SK-N-MC (cell line): ENCODE results near the gene GMFB.
A peak's percentile ranks its signal among the peaks of the same experiment; 100 is the strongest.

Experiments
- DNase-seq: peaks from one replicate; pipeline ENCODE4 v3.0.0-alpha.2; 2011; ENCODE audit warnings: low read depth, low spot score
- H3K27ac ChIP-seq: fragments of 200-600 bp; sonication (generic); 2 replicates; pipeline ENCODE4 v1.5.1; 2016; ENCODE audit warnings: mixed run types
- H3K36me3 ChIP-seq: fragments of 200-600 bp; sonication (generic); 2 replicates; pipeline ENCODE4 v1.6.1; 2017; ENCODE audit warnings: antibody characterized with exemption, low read length, mixed read lengths; ENCODE audit not compliant: insufficient read depth
- H3K4me3 ChIP-seq: fragments of 200-600 bp; sonication (generic); 2 replicates; pipeline ENCODE4 v1.5.1; 2016
- H3K9ac ChIP-seq: fragments of 200-600 bp; sonication (generic); 2 replicates; pipeline ENCODE4 v1.8.0; 2017; ENCODE audit warnings: mixed run types, mixed read lengths; ENCODE audit not compliant: insufficient read length
- H3K9me3 ChIP-seq: fragments of 200-600 bp; sonication (generic); 2 replicates; pipeline ENCODE4 v1.6.1; 2017; ENCODE audit warnings: low read depth, mild to moderate bottlenecking, antibody characterized with exemption, low read length, moderate library complexity, mixed read lengths
- EZH2 ChIP-seq: fragments of 200-600 bp; sonication (generic); IDR thresholded peaks from one replicate; pipeline ENCODE4 v1.6.1; 2017; ENCODE audit warnings: antibody characterized with exemption
- FOXP2 ChIP-seq: optimal IDR thresholded peaks from 2 replicates; pipeline ENCODE3; 2011; ENCODE audit warnings: mild to moderate bottlenecking, moderate library complexity; ENCODE audit not compliant: insufficient read depth; ENCODE audit errors: extremely low read length, control extremely low read depth
- POLR2AphosphoS5 ChIP-seq: IDR thresholded peaks from 2 replicates; pipeline ENCODE4 v1.6.1; 2012; ENCODE audit warnings: mild to moderate bottlenecking, low read depth, low read length, borderline replicate concordance

The GMFB gene

GRCh38 chr14:54524410-54524809 is 35.6 kb upstream of the GMFB start:
- H3K9ac ChIP-seq, result no peak overlapping the region
- H3K36me3 ChIP-seq, result no peaks in the 10 kb centered on the region
- no peaks in the 10 kb centered on the region for H3K9me3 ChIP-seq
- no peak overlapping the region for H3K27ac ChIP-seq
- TF ChIP-seq FOXP2 (no peak), EZH2 (no peak), POLR2AphosphoS5 (no peak)
- no peak overlapping the region for H3K4me3 ChIP-seq
- DNase-seq, result no peak

GRCh38 chr14:54516709-54517108 is 27.9 kb upstream of the GMFB start:
- DNase-seq, result no peak
- Histone ChIP-seq H3K4me3 (no peak overlapping the region), H3K27ac (no peak overlapping the region), H3K36me3 (no peaks in the 10 kb centered on the region), H3K9ac (no peak overlapping the region), H3K9me3 (peaks cover 6% of the 10 kb centered on the region; the same call in 1 of the 2 replicates)
- TF ChIP-seq EZH2, result no peak
- TF ChIP-seq POLR2AphosphoS5, result no peak
- TF ChIP-seq FOXP2, result no peak

DNA sequence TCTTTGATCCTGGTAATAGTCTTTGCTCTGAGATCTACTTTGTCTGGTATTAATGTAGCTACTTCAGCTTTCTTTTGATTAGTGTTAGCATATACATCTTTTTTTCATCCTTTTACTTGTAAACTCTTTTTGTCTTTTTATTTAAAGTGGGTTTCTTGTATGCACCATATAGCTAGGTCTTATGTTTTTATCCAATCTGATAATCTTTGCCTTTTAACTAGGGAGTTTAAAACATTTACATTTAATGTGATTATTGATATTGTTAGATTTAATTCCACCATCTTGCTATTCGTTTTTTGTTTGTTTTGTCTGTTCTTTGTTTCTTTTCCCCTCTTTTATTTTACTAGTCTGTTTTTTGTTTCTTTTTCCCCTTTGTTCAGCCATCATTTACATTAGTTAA is 26.9 kb upstream of the GMFB start:
- Histone ChIP-seq H3K4me3 (no peak overlapping the region), H3K9ac (no peak overlapping the region), H3K9me3 (peaks cover 6% of the 10 kb centered on the region; the same call in 1 of the 2 replicates), H3K27ac (no peak overlapping the region), H3K36me3 (no peaks in the 10 kb centered on the region)
- no peak for TF ChIP-seq POLR2AphosphoS5
- TF ChIP-seq FOXP2, result no peak
- TF ChIP-seq EZH2, result no peak
- DNase-seq, result no peak

GRCh38 chr14:54512393-54512792 is 23.6 kb upstream of the GMFB start:
- H3K9me3 ChIP-seq, result peaks cover 6% of the 10 kb centered on the region; the same call in 1 of the 2 replicates
- H3K27ac ChIP-seq, result no peak overlapping the region
- no peak overlapping the region for H3K4me3 ChIP-seq
- DNase-seq, result no peak
- H3K9ac ChIP-seq, result no peak overlapping the region
- TF ChIP-seq POLR2AphosphoS5, result no peak
- no peak for TF ChIP-seq EZH2
- no peak for TF ChIP-seq FOXP2
- H3K36me3 ChIP-seq, result no peaks in the 10 kb centered on the region

DNA sequence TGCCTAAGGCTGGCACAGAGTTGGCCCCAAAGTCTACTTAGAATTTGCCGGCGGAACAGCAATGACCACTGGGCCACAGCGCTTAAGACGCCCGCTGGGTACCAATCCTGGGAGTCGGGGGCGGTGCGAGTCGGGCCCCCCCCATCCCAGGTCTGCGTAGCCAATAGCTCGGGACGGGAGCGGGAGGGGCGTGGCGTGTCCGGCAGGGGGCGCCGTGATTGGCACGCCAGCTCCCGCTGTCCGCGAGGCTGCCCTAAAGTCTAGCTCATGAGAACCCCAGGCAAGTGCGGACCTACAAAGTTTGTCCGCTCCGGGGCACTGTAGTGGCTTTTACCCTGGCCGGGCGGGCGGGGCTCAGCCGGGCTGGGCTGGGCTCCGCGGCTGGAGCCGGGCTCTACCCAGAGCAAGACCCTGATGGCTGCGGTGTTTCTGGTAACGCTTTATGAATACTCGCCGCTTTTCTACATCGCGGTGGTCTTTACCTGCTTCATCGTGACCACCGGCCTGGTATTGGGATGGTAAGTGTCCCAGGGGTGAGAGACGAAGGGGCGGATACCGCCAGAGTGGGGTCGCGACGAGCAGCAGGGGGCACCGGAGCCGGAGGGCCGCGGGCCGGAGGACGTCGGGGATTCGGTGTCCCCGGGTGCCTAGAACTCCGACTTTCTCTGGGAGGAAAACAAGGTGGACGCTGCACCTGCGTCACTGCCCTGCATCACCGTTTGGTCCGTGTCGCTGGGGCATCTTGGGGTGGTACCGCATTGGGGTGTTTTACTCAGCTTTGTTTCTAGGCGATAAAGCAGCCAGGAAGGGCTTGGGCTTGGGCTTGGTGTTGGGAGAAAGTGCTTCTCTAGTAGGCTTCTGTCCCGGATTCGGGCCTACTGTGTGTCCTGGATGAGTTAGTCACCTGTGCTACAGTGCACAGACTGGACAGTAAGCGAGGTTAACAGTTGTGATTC is 21.0 kb upstream of the GMFB start, which contains the start of gene CGRRF1:
Gene CGRRF1, plus strand, starts transcription at position 361 of the 956 bp plus-strand sequence. Its CDS starts 54 bp downstream, at position 415.
- TF ChIP-seq EZH2 (no peak), POLR2AphosphoS5 (peak; percentile 62; the same call in 1 of the 2 replicates)
- no peak for DNase-seq
- Histone ChIP-seq H3K27ac (no peak within 1 kb of the TSS), H3K4me3 (peak within 1 kb of the TSS; percentile 89), H3K36me3 (no peaks in the 10 kb centered on the region), H3K9ac (peak within 1 kb of the TSS; percentile 60), H3K9me3 (no peaks in the 10 kb centered on the region)

- Histone ChIP-seq H3K36me3 (no peaks in the 10 kb centered on the region), H3K4me3 (no peak overlapping the region), H3K9me3 (no peaks in the 10 kb centered on the region), H3K9ac (no peak overlapping the region), H3K27ac (no peak overlapping the region)
- TF ChIP-seq FOXP2, result no peak
- TF ChIP-seq EZH2, result no peak
- no peak for TF ChIP-seq POLR2AphosphoS5
- DNase-seq, result no peak
These were observed 14.7 kb upstream of the GMFB start for GRCh38 chr14:54503486-54503885.

DNA sequence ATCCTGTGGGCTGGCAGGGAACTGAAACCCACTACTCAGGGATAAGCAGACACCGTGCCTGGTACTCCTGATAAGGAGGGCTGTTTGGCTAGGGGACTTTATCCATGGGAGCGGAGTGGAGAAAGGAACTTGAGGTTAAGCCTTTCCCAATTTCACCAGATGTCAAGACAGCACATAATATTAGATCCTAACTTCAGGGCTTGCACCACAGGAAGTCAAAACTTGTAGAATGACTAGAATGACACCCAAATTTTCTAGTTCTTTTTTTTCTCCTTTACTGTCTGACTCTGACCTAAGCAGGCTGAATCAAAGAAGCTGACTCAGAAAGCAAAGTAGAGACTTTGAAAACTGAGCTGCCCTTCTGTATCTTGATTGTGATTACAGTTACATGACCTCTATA is 13.8 kb upstream of the GMFB start:
- no peak overlapping the region for H3K9ac ChIP-seq
- DNase-seq, result no peak
- H3K9me3 ChIP-seq, result no peaks in the 10 kb centered on the region
- H3K27ac ChIP-seq, result no peak overlapping the region
- TF ChIP-seq POLR2AphosphoS5 (no peak), EZH2 (no peak), FOXP2 (no peak)
- no peak overlapping the region for H3K4me3 ChIP-seq
- H3K36me3 ChIP-seq, result no peaks in the 10 kb centered on the region

DNA sequence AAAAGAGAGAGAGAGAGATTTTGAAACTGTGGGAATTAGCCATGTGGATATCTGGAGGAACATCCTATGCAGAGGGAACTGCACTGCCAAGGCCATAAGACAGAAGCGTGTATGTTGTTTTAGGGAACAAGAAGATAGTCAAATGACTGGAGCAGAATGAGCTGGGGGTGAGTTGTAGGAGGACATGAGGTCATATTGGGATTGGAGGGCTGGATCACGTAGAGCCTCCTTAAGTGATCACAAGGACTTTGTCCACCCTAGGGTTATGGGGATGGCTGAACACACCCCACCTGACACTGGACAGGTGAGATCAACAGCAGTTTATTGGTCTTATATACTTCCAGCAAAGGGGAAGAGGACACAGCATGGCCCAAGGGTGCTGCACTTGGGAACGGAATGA is 12.7 kb upstream of the GMFB start:
- Histone ChIP-seq H3K9ac (no peak overlapping the region), H3K4me3 (no peak overlapping the region), H3K27ac (no peak overlapping the region), H3K36me3 (no peaks in the 10 kb centered on the region), H3K9me3 (no peaks in the 10 kb centered on the region)
- DNase-seq, result no peak
- TF ChIP-seq POLR2AphosphoS5 (no peak), FOXP2 (no peak)
